ENCODE measurements around the gene RIMS4.

GRCh38 chr20:44716309-44717106 is 93.8 kb downstream of the RIMS4 start:
- TF ChIP-seq CTCF (IDR thresholded peaks at IDR 0.05) (no peak), EZH2 (IDR thresholded peaks at IDR 0.05; ENCODE audit: borderline replicate concordance, insufficient read depth, low read depth, low read length, poor library complexity, severe bottlenecking) (no peak)

All from B cell (primary cell).